ENCODE results near the gene TMEM134. TPM values are rescaled to one million over a fixed set of nuclear protein-coding genes. Genes with fewer than 3 reads are reported as not detected.

Gene TMEM134
- polyA plus RNA-seq, 2 of the 4 experiments (the other 2 are of a cell fraction), result 18.8 to 20.6 TPM

DNA sequence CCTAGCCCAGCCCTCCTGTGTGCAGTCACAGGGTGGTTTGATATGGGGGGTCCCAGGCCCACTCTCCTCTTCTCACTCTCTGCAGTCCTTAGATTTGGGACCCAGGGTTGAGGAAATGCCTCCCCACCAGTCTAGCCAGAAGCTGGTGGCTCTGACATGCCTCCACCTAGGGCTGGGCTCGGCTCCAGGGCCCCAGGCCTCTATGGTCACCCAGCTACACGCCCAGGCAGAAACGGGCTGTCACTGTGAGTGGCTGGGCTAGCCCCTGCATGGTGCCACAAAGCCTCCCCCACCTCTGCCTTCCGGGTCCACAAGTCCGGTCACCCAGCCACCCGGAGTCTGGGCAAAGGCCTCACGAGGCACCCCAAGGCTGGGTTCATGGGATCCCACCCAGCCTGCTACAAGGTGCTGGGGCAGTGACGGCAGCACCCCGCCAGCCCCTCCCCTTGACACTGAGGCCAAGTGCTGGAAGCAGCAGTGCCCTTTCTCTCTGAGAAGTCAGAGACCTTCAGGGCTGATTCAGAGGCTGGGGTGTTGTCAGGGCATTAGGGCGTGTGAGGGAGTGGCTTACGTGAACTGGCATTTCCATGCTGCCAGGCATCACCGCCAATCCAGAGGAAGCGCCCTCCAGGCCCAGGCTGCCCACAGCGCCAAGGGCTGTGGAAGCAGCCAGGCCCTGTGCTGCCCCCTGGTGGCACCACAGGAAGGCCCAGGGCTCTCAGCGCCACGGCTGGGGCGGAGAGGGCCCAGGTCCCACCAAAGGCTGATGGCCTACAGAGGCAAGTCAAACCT, 36.8 kb upstream of the TMEM134 start (continued):
- TF ChIP-seq, protein P1, sequence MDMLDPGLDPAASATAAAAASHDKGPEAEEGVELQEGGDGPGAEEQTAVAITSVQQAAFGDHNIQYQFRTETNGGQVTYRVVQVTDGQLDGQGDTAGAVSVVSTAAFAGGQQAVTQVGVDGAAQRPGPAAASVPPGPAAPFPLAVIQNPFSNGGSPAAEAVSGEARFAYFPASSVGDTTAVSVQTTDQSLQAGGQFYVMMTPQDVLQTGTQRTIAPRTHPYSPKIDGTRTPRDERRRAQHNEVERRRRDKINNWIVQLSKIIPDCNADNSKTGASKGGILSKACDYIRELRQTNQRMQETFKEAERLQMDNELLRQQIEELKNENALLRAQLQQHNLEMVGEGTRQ (IDR thresholded peaks at IDR 0.05), result 0 out of 2 replicates have a peak, but pooled peaks have one; percentile 4
- TF ChIP-seq PHF8 (IDR thresholded peaks at IDR 0.05; ENCODE audit: borderline replicate concordance, low read depth) (no peak), EP300 (IDR thresholded peaks at IDR 0.05) (no peak), FOSL2 (IDR thresholded peaks at IDR 0.05) (no peak), FOSL2 (CRISPR knock-in tag; IDR thresholded peaks at IDR 0.05) (peak; percentile 47), KDM5A (IDR thresholded peaks at IDR 0.05) (no peak), MYC (IDR thresholded peaks at IDR 0.05; ENCODE audit: borderline replicate concordance, low read length) (peak; percentile 70; the same call in 1 of the 2 replicates), JUNB (IDR thresholded peaks at IDR 0.05) (no peak), BHLHE40 (IDR thresholded peaks at IDR 0.05; ENCODE audit: low read depth, low read length) (no peak), ZFP36 (IDR thresholded peaks at IDR 0.05; ENCODE audit: borderline replicate concordance, partially characterized antibody) (no peak), CBX8 (IDR thresholded peaks at IDR 0.05) (no peak), SREBF2 (IDR thresholded peaks at IDR 0.05) (no peak), NFE2L2 (conservative IDR thresholded peaks at IDR 0.05; ENCODE audit: low read length) (no peak), HOXB13 (CRISPR knock-in tag; IDR thresholded peaks at IDR 0.05; ENCODE audit: low read depth) (no peak), NPAS2 (CRISPR knock-in tag; IDR thresholded peaks at IDR 0.05; ENCODE audit: borderline replicate concordance) (no peak), EHMT2 (IDR thresholded peaks at IDR 0.05; ENCODE audit: low read depth) (no peak), HOXB5 (CRISPR knock-in tag; IDR thresholded peaks at IDR 0.05) (no peak), FOXS1 (CRISPR knock-in tag; IDR thresholded peaks at IDR 0.05) (no peak), CHD2 (IDR thresholded peaks at IDR 0.05; ENCODE audit: low read length, partially characterized antibody) (no peak), POLR2A (IDR thresholded peaks at IDR 0.05; ENCODE audit: low read length) (peak; percentile 33), RFX5 (IDR thresholded peaks at IDR 0.05) (0 out of 2 replicates have a peak, but pooled peaks have one; percentile 18), HDAC2 (IDR thresholded peaks at IDR 0.05) (no peak), TP53 (CRISPR knock-in tag; IDR thresholded peaks at IDR 0.05) (0 out of 2 replicates have a peak, but pooled peaks have one; percentile 11), RCOR1 (IDR thresholded peaks at IDR 0.05; ENCODE audit: low read depth, low read length) (no peak), POLR2AphosphoS2 (conservative IDR thresholded peaks at IDR 0.05; ENCODE audit: low read length) (no peak), NR3C1 (IDR thresholded peaks at IDR 0.05) (no peak)
- TF ChIP-seq, protein P2, sequence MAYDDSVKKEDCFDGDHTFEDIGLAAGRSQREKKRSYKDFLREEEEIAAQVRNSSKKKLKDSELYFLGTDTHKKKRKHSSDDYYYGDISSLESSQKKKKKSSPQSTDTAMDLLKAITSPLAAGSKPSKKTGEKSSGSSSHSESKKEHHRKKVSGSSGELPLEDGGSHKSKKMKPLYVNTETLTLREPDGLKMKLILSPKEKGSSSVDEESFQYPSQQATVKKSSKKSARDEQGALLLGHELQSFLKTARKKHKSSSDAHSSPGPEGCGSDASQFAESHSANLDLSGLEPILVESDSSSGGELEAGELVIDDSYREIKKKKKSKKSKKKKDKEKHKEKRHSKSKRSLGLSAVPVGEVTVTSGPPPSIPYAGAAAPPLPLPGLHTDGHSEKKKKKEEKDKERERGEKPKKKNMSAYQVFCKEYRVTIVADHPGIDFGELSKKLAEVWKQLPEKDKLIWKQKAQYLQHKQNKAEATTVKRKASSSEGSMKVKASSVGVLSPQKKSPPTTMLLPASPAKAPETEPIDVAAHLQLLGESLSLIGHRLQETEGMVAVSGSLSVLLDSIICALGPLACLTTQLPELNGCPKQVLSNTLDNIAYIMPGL (CRISPR knock-in tag; IDR thresholded peaks at IDR 0.05; ENCODE audit: borderline replicate concordance), result no peak
- TF ChIP-seq, protein P3, sequence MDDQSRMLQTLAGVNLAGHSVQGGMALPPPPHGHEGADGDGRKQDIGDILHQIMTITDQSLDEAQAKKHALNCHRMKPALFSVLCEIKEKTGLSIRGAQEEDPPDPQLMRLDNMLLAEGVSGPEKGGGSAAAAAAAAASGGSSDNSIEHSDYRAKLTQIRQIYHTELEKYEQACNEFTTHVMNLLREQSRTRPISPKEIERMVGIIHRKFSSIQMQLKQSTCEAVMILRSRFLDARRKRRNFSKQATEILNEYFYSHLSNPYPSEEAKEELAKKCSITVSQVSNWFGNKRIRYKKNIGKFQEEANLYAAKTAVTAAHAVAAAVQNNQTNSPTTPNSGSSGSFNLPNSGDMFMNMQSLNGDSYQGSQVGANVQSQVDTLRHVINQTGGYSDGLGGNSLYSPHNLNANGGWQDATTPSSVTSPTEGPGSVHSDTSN (IDR thresholded peaks at IDR 0.05), result no peak
- TF ChIP-seq, protein P4, sequence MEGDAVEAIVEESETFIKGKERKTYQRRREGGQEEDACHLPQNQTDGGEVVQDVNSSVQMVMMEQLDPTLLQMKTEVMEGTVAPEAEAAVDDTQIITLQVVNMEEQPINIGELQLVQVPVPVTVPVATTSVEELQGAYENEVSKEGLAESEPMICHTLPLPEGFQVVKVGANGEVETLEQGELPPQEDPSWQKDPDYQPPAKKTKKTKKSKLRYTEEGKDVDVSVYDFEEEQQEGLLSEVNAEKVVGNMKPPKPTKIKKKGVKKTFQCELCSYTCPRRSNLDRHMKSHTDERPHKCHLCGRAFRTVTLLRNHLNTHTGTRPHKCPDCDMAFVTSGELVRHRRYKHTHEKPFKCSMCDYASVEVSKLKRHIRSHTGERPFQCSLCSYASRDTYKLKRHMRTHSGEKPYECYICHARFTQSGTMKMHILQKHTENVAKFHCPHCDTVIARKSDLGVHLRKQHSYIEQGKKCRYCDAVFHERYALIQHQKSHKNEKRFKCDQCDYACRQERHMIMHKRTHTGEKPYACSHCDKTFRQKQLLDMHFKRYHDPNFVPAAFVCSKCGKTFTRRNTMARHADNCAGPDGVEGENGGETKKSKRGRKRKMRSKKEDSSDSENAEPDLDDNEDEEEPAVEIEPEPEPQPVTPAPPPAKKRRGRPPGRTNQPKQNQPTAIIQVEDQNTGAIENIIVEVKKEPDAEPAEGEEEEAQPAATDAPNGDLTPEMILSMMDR (IDR thresholded peaks at IDR 0.05), result peak; percentile 93
- TF ChIP-seq, protein P5, sequence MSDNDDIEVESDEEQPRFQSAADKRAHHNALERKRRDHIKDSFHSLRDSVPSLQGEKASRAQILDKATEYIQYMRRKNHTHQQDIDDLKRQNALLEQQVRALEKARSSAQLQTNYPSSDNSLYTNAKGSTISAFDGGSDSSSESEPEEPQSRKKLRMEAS (IDR thresholded peaks at IDR 0.05), result peak; percentile 75
- TF ChIP-seq, protein P6, sequence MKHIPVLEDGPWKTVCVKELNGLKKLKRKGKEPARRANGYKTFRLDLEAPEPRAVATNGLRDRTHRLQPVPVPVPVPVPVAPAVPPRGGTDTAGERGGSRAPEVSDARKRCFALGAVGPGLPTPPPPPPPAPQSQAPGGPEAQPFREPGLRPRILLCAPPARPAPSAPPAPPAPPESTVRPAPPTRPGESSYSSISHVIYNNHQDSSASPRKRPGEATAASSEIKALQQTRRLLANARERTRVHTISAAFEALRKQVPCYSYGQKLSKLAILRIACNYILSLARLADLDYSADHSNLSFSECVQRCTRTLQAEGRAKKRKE (CRISPR knock-in tag; IDR thresholded peaks at IDR 0.05; ENCODE audit: low read depth), result no peak
- TF ChIP-seq, protein P7, sequence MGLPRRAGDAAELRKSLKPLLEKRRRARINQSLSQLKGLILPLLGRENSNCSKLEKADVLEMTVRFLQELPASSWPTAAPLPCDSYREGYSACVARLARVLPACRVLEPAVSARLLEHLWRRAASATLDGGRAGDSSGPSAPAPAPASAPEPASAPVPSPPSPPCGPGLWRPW (IDR thresholded peaks at IDR 0.05), result no peak
- TF ChIP-seq, protein P8, sequence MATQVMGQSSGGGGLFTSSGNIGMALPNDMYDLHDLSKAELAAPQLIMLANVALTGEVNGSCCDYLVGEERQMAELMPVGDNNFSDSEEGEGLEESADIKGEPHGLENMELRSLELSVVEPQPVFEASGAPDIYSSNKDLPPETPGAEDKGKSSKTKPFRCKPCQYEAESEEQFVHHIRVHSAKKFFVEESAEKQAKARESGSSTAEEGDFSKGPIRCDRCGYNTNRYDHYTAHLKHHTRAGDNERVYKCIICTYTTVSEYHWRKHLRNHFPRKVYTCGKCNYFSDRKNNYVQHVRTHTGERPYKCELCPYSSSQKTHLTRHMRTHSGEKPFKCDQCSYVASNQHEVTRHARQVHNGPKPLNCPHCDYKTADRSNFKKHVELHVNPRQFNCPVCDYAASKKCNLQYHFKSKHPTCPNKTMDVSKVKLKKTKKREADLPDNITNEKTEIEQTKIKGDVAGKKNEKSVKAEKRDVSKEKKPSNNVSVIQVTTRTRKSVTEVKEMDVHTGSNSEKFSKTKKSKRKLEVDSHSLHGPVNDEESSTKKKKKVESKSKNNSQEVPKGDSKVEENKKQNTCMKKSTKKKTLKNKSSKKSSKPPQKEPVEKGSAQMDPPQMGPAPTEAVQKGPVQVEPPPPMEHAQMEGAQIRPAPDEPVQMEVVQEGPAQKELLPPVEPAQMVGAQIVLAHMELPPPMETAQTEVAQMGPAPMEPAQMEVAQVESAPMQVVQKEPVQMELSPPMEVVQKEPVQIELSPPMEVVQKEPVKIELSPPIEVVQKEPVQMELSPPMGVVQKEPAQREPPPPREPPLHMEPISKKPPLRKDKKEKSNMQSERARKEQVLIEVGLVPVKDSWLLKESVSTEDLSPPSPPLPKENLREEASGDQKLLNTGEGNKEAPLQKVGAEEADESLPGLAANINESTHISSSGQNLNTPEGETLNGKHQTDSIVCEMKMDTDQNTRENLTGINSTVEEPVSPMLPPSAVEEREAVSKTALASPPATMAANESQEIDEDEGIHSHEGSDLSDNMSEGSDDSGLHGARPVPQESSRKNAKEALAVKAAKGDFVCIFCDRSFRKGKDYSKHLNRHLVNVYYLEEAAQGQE (IDR thresholded peaks at IDR 0.05), result no peak

Measured in A549 (cell line).